C4-2B (cell line): ENCODE measurements around the gene ERP44.
"Not testable (repeated sequence)": the region's sequence is repeated elsewhere in the genome, so short reads cannot be mapped to it uniquely, and the experiment has no call there.

Experiments used
- ZFX ChIP-seq: fragments of 450-650 bp; IDR thresholded peaks from 2 replicates; pipeline ENCODE4 v1.6.1; 2017
- TF ChIP-seq, protein P1 (sequence below): fragments of 450-650 bp; conservative IDR thresholded peaks from 2 replicates; pipeline ENCODE4 v1.5.1; 2017; ENCODE audit warnings: mild to moderate bottlenecking

DNA sequence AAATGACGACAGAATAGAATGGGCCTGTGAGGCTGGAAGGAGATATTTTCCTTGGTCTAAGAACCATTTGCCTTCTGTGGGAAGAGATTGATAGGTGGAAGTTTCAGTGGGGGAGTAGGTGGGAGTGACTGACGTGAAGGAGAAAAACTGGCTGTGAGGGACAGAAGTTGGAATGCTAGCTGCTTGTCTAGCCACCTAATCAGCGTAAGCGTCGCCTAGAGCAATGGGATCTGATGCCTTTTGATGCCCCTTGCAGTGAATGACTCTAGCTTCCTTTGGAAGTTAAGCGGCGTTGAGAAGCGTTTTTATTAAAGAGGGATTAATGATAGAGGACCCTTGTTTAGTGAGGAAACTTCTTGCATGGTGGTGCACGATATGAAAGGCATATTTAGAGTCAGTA, 43.1 kb upstream of the ERP44 start:
- TF ChIP-seq, protein P1, sequence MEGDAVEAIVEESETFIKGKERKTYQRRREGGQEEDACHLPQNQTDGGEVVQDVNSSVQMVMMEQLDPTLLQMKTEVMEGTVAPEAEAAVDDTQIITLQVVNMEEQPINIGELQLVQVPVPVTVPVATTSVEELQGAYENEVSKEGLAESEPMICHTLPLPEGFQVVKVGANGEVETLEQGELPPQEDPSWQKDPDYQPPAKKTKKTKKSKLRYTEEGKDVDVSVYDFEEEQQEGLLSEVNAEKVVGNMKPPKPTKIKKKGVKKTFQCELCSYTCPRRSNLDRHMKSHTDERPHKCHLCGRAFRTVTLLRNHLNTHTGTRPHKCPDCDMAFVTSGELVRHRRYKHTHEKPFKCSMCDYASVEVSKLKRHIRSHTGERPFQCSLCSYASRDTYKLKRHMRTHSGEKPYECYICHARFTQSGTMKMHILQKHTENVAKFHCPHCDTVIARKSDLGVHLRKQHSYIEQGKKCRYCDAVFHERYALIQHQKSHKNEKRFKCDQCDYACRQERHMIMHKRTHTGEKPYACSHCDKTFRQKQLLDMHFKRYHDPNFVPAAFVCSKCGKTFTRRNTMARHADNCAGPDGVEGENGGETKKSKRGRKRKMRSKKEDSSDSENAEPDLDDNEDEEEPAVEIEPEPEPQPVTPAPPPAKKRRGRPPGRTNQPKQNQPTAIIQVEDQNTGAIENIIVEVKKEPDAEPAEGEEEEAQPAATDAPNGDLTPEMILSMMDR = not testable (repeated sequence)
- not testable (repeated sequence) for TF ChIP-seq ZFX
